Activated T-cell treated with anti-CD3 and anti-CD28 coated beads, Interleukin-2, amount 50 U/mL, for 72 hours (primary cell): ENCODE measurements around the gene EHBP1. TPM values are rescaled to one million over a fixed set of nuclear protein-coding genes. Genes with fewer than 3 reads are reported as not detected.

Experiments used
- ATAC-seq, 2 donors: fragments of 150-1000 bp; cut with Tn5 transposase; replicated peaks in 1 of 2; 2 replicates each; pipeline ENCODE4 v1.10.0; 2021; ENCODE audit warnings: moderate library complexity in 2 of 2, mild to moderate bottlenecking in 1 of 2
- DNase-seq, 2 donors: peaks; one replicate each; pipeline ENCODE4 v3.0.0; 2021 to 2022; ENCODE audit warnings: mixed read lengths in 1 of 2
- H3K27ac Mint-ChIP-seq: one replicate; pipeline ENCODE4 v1.8.0; 2022; ENCODE audit warnings: mild to moderate bottlenecking, moderate library complexity, mixed read lengths
- H3K27me3 Mint-ChIP-seq: one replicate; pipeline ENCODE4 v1.8.0; 2022; ENCODE audit warnings: low read depth, mixed read lengths
- H3K36me3 Mint-ChIP-seq, 2 donors: one replicate each; pipeline ENCODE4 v1.8.0; 2022; ENCODE audit warnings: mixed read lengths in 2 of 2, mild to moderate bottlenecking in 1 of 2; ENCODE audit not compliant: insufficient read depth in 2 of 2
- H3K4me1 Mint-ChIP-seq: one replicate; pipeline ENCODE4 v1.8.0; 2022; ENCODE audit warnings: low read depth, mixed read lengths
- H3K4me3 Mint-ChIP-seq, 2 donors: one replicate each; pipeline ENCODE4 v1.8.0; 2022; ENCODE audit warnings: mild to moderate bottlenecking in 2 of 2, mixed read lengths in 2 of 2, moderate library complexity in 2 of 2
- H3K9me3 Mint-ChIP-seq, 2 donors: one replicate each; pipeline ENCODE4 v1.8.0; 2022; ENCODE audit warnings: mixed read lengths in 2 of 2
- total RNA-seq, 2 donors: library from RNA; stranded (reverse); gene quantifications; one replicate each; pipeline ENCODE4 v1.2.3, GENCODE V29; 2022

Gene EHBP1
- total RNA-seq, 2 donors from 2014 or later, result 28.8 to 32.0 TPM

DNA sequence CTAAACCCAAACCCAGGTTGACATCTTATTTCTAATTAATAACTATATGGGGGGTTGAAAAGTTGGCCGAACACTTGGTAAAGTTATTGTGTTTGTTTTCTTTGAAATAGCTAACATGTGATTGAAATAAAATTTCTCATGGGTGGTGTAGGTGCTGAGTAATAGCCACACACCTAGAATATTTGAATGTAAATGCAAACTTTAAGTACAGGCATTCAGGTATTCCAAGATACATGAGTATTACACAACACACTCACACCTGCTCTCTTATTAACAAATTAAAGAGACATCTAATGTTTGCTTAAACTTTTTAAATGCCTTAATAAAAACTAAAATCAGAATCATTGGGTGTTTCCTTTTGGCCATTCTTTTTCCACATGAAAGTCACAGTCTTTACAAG lies 165.5 kb downstream of the EHBP1 start:
- no peak overlapping the region for H3K27ac Mint-ChIP-seq
- DNase-seq (no peak), ATAC-seq (no peak)
- H3K36me3 Mint-ChIP-seq, result peaks cover 23 to 35% of the 10 kb centered on the region in 2 donors
- no peaks in the 10 kb centered on the region for H3K27me3 Mint-ChIP-seq
- no peaks in the 10 kb centered on the region for H3K4me1 Mint-ChIP-seq
- no peak overlapping the region for H3K4me3 Mint-ChIP-seq
- H3K9me3 Mint-ChIP-seq, result peaks cover 6 to 15% of the 10 kb centered on the region in 2 donors

- H3K9me3 Mint-ChIP-seq, result peaks cover 6 to 15% of the 10 kb centered on the region in 2 donors
These were observed 166.0 kb downstream of the EHBP1 start for GRCh38 chr2:62871506-62871905.

DNA sequence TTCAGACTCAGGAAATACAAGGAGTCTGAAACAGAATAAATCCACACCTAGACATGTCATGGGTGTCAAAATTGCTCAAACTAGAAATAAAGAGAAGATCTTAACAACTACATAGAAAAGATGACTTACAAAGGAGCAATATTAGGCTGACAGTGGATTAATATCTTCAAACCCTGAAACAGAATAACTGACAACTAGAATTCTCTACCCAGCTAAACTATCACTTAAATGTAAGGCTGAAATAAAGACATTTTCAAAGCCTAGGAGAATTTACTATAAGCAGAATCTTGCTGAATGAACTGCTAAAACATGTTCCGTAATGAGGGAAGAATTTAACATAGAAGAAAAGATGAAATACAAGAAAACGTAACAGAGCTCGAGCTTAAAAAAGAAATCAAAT lies 168.1 kb downstream of the EHBP1 start:
- ATAC-seq, result no peak
- H3K4me1 Mint-ChIP-seq, result no peaks in the 10 kb centered on the region
- peaks cover 35 to 36% of the 10 kb centered on the region in 2 donors for H3K36me3 Mint-ChIP-seq
- H3K27me3 Mint-ChIP-seq, result no peaks in the 10 kb centered on the region
- no peak for DNase-seq
- H3K9me3 Mint-ChIP-seq, result peaks cover 6 to 15% of the 10 kb centered on the region in 2 donors
- H3K27ac Mint-ChIP-seq, result no peak overlapping the region
- H3K4me3 Mint-ChIP-seq, result no peak overlapping the region

More at GRCh38 chr2:62871506-62871905, 166.0 kb downstream of the EHBP1 start:
- Mint-ChIP-seq H3K4me3 (no peak overlapping the region), H3K27ac (no peak overlapping the region), H3K4me1 (no peaks in the 10 kb centered on the region), H3K36me3 (peaks cover 26 to 35% of the 10 kb centered on the region in 2 donors), H3K27me3 (no peaks in the 10 kb centered on the region)
- ATAC-seq (no peak), DNase-seq (no peak)

- Mint-ChIP-seq H3K4me1 (no peaks in the 10 kb centered on the region), H3K36me3 (peaks cover 34 to 37% of the 10 kb centered on the region in 2 donors), H3K27me3 (no peaks in the 10 kb centered on the region), H3K4me3 (no peak overlapping the region), H3K9me3 (peaks cover 9 to 12% of the 10 kb centered on the region in 2 donors), H3K27ac (no peak overlapping the region)
- DNase-seq (no peak), ATAC-seq (no peak)
These were observed 169.4 kb downstream of the EHBP1 start for GRCh38 chr2:62874881-62875383.

GRCh38 chr2:62881162-62881795 lies 175.8 kb downstream of the EHBP1 start:
- Mint-ChIP-seq H3K4me1 (no peaks in the 10 kb centered on the region), H3K36me3 (peaks cover 12 to 19% of the 10 kb centered on the region in 2 donors), H3K9me3 (peaks cover 3 to 5% of the 10 kb centered on the region in 2 donors), H3K4me3 (no peak overlapping the region), H3K27ac (no peak overlapping the region), H3K27me3 (no peaks in the 10 kb centered on the region)
- ATAC-seq (no peak), DNase-seq (no peak)

DNA sequence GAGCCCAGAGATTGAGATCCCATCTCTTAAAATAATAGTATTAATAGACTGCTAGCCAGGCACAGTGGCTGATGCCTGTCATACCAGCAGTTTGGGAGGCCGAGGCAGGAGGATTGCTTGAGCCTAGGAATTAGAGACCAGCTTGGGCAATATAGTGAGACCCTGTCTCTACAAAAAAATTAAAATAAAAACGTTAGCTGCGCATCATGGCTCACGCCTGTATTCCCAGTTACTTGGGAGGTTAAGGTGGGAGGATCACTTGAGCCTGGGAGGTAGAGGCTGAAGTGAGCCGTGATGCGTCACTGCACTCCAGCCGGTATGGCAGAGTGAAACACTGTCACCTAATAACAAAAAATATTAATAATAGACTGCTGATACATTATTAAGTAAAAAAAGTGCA lies 178.1 kb downstream of the EHBP1 start:
- Mint-ChIP-seq H3K27ac (no peak overlapping the region), H3K27me3 (no peaks in the 10 kb centered on the region), H3K9me3 (peaks cover 3 to 5% of the 10 kb centered on the region in 2 donors), H3K36me3 (peaks cover 5% of the 10 kb centered on the region in 2 donors), H3K4me3 (no peak overlapping the region), H3K4me1 (no peaks in the 10 kb centered on the region)
- DNase-seq, result no peak
- ATAC-seq, result no peak

GRCh38 chr2:62884086-62884485 lies 178.6 kb downstream of the EHBP1 start:
- Mint-ChIP-seq H3K4me1 (no peaks in the 10 kb centered on the region), H3K9me3 (peaks cover 1 to 5% of the 10 kb centered on the region in 2 donors), H3K27me3 (no peaks in the 10 kb centered on the region), H3K36me3 (peaks cover 5% of the 10 kb centered on the region in 2 donors), H3K27ac (no peak overlapping the region), H3K4me3 (no peak overlapping the region)
- DNase-seq, result no peak
- no peak for ATAC-seq

- Mint-ChIP-seq H3K27ac (no peak overlapping the region), H3K4me3 (no peak overlapping the region), H3K9me3 (peaks cover 0 to 3% of the 10 kb centered on the region in 2 donors), H3K36me3 (peaks cover 3 to 4% of the 10 kb centered on the region in 2 donors), H3K4me1 (no peaks in the 10 kb centered on the region), H3K27me3 (no peaks in the 10 kb centered on the region)
- ATAC-seq, result no peak
- DNase-seq, result no peak
These were observed 179.0 kb downstream of the EHBP1 start for GRCh38 chr2:62884514-62884913.

DNA sequence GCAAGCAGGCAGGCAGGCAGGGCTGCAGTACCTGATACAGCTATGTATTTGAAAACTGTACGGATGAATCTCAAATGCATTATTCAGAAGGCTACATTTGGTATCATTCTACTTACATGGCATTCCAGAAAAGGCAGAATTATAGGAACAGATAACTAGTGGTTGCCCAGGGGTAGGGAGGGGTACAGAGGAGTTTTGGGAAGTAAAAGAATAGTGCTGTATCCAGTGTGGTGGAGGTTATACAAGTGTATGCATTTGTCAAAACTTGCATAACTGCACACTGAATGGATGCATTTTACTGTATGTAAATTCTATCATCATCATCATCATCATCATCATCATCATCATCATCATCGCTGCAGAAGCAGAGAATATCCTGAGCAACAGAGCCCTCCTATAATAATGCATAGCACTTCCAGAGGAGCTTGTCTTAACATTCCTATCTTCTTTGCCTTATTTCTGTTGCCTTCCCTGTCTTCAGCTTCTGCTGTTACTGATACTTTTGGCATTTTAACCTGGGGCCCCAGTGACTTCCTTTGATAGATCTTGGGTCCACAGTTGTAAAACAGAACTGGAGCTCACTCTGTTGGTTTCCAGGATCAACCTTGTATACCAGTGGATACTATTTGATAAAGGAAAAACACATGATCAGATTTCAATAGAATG lies 189.6 kb downstream of the EHBP1 start:
- Mint-ChIP-seq H3K9me3 (no peaks in the 10 kb centered on the region), H3K4me1 (no peaks in the 10 kb centered on the region), H3K36me3 (no peaks in the 10 kb centered on the region), H3K27ac (no peak overlapping the region), H3K4me3 (no peak overlapping the region), H3K27me3 (no peaks in the 10 kb centered on the region)
- DNase-seq (no peak), ATAC-seq (no peak)

DNA sequence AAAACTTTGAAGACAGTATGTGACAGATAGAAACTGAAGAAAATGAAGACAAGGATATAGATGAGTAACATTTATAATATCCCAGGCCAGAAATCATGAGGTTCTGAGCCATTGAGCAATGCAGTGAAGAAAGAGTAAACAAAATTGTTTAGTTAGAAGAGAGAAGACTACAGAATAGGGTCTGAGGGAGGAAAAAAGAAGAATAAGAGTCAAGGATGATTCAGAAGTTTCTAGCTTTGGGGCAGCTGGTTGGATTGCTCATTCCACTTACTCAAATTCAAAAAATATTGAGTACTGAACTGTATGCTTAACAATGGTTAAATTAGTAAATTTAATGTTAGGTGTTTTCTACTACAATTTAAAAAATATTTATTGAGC lies 190.1 kb downstream of the EHBP1 start:
- Mint-ChIP-seq H3K36me3 (no peaks in the 10 kb centered on the region), H3K27ac (no peak overlapping the region), H3K4me3 (no peak overlapping the region), H3K4me1 (no peaks in the 10 kb centered on the region), H3K27me3 (no peaks in the 10 kb centered on the region), H3K9me3 (no peaks in the 10 kb centered on the region)
- ATAC-seq (no peak), DNase-seq (no peak)

DNA sequence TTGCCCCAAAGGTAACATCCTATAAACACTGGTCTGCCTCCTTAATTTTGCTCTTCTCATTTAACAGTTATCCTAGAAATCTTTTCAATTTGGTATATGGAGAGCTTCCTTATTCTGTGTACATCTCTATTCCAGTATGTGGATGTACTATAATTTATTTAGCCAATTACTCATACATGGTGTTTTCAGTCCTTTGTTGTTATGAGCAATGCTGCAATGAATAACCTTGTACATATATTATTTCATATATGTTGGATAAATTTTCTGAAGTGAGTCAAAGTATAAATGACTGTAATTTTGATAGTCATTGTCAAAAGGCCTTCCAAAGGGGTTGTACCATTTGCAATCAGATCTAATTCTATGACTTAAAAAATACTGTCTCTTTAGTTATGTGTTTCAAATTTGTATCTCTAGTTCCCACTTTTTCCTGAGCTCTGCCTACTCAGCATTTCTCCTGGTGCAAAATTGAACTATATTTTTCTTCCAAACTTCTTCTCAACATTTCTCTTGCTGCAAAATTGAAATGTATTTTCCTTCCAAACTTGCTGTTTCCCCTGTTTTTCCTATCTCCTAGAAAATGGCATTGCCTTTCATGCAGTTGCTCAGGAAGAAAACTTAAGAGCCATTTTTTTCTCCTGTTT lies 191.8 kb downstream of the EHBP1 start:
- Mint-ChIP-seq H3K9me3 (no peaks in the 10 kb centered on the region), H3K27ac (no peak overlapping the region), H3K36me3 (no peaks in the 10 kb centered on the region), H3K27me3 (no peaks in the 10 kb centered on the region), H3K4me1 (no peaks in the 10 kb centered on the region), H3K4me3 (no peak overlapping the region)
- DNase-seq (no peak), ATAC-seq (no peak)

DNA sequence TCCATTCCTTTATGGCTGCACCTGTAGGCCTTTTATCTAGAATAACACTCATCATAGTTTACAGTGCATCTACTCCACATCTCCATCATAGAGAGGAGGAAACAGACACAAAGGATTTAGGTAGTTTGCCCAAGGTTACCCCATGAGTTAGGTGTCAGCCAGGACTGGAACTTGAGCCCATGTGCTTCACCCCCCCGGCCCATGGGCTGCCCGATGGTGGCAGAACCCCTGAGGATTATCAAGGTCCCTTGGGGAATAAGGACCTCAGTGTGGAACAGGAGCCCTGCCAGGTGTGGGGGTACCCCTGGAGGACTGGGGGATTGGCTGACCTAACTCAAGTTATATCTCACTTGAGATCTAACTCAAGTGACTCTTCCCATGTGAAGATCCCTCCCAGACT lies 198.8 kb downstream of the EHBP1 start:
- H3K27ac Mint-ChIP-seq, result no peak overlapping the region
- H3K4me1 Mint-ChIP-seq, result no peaks in the 10 kb centered on the region
- no peaks in the 10 kb centered on the region for H3K9me3 Mint-ChIP-seq
- DNase-seq (no peak), ATAC-seq (no peak)
- H3K36me3 Mint-ChIP-seq, result no peaks in the 10 kb centered on the region
- H3K27me3 Mint-ChIP-seq, result no peaks in the 10 kb centered on the region
- H3K4me3 Mint-ChIP-seq, result no peak overlapping the region

DNA sequence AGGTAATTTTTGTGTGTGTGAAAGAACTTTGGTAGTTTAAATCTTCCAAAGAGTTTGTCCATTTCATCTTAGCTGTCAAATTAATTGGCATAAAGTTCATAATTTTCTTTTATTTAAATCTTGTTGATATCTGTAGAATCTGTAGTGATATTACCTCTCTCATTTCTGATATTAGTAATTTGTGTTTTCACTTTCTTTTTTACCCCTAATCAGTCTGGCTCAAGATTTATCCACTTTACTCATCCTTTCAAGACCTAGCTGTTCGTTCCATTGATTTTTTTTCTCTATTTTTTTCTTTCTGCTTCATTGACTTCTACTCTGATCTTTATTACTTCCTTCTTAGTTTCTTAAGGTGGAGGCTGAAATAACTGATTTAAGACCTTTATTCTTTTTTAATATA lies 202.6 kb downstream of the EHBP1 start:
- Mint-ChIP-seq H3K4me3 (no peak overlapping the region), H3K9me3 (no peaks in the 10 kb centered on the region), H3K36me3 (no peaks in the 10 kb centered on the region), H3K27me3 (no peaks in the 10 kb centered on the region), H3K27ac (no peak overlapping the region), H3K4me1 (no peaks in the 10 kb centered on the region)
- ATAC-seq, result no peak
- DNase-seq, result no peak
